HG03520 (cell line): Measurements from ENCODE around the gene ZNF383.
"Not testable (repeated sequence)": the region's sequence is repeated elsewhere in the genome, so short reads cannot be mapped to it uniquely, and the experiment has no call there.

Source experiments
- ATAC-seq: cut with Tn5 transposase; IDR thresholded peaks from one replicate; pipeline ENCODE4 v1.9.1; 2021; ENCODE audit warnings: mild to moderate bottlenecking, moderate library complexity; ENCODE audit not compliant: unreplicated experiment

Gene ZNF383

GRCh38 chr19:37292998-37293939, 75.3 kb downstream of the ZNF383 start:
- ATAC-seq: not testable (repeated sequence)

- not testable (repeated sequence) for ATAC-seq
Observed at GRCh38 chr19:37294246-37294645, 76.2 kb downstream of the ZNF383 start.
